H1 (cell line): Measurements from ENCODE around the gene NADSYN1. TPM values are rescaled to one million over a fixed set of nuclear protein-coding genes. Genes with fewer than 3 reads are reported as not detected.

Source experiments
- CTCF ChIA-PET: fragments of 300-600 bp; sonication (Branson Sonifier 250); formaldehyde crosslinking; loops from one replicate; lab custom pipeline; 2021; ENCODE audit not compliant: partially characterized antibody; lab: Charles Lee
- POLR2A ChIA-PET: fragments of 300-600 bp; sonication (Branson Sonifier 250); formaldehyde crosslinking; loops from one replicate; lab custom pipeline; 2021; ENCODE audit warnings: inconsistent platforms; ENCODE audit not compliant: partially characterized antibody; lab: Charles Lee
- DNase-seq, 2 experiments: peaks; one replicate each; pipeline versions ENCODE4 v3.0.0 to v3.0.0-alpha.2; 2010 to 2022; ENCODE audit warnings: low spot score in 2 of 2, low read depth in 1 of 2, mixed read lengths in 1 of 2
- FAIRE-seq: peaks from 2 replicates; lab custom pipeline; 2011; peaks lifted over from hg19 to GRCh38; lab: Jason Lieb, UNC
- H2AFZ ChIP-seq: 2 replicates; pipeline ENCODE4 v1.8.1; 2012; ENCODE audit warnings: low read length, inconsistent platforms
- H2AK5ac ChIP-seq: 2 replicates; pipeline ENCODE4 v1.6.1; 2013; ENCODE audit warnings: low read depth, low read length
- H2BK120ac ChIP-seq: replicated peaks from 2 replicates; pipeline ENCODE3; 2013; ENCODE audit warnings: low read depth, low read length, inconsistent platforms
- H2BK12ac ChIP-seq: 2 replicates; pipeline ENCODE4 v1.6.1; 2013; ENCODE audit warnings: low read depth, low read length
- H2BK15ac ChIP-seq: 2 replicates; pipeline ENCODE4 v1.6.1; 2013; ENCODE audit warnings: low read length
- H2BK20ac ChIP-seq: 2 replicates; pipeline ENCODE4 v1.6.1; 2013; ENCODE audit warnings: low read length
- H2BK5ac ChIP-seq: 2 replicates; pipeline ENCODE4 v1.6.1; 2013; ENCODE audit warnings: low read depth, low read length
- H3K14ac ChIP-seq: 2 replicates; pipeline ENCODE4 v1.6.1; 2013; ENCODE audit warnings: inconsistent platforms; ENCODE audit not compliant: insufficient read length
- H3K18ac ChIP-seq: 2 replicates; pipeline ENCODE4 v1.6.1; 2013; ENCODE audit warnings: low read length; ENCODE audit errors: extremely low read depth
- H3K23ac ChIP-seq: 2 replicates; pipeline ENCODE4 v1.6.1; 2013; ENCODE audit warnings: inconsistent platforms; ENCODE audit not compliant: insufficient read length
- H3K23me2 ChIP-seq: 2 replicates; pipeline ENCODE4 v1.6.1; 2013; ENCODE audit warnings: low read depth, low read length
- H3K27ac ChIP-seq: 2 replicates; pipeline ENCODE4 v1.6.1; 2011; ENCODE audit warnings: low read depth, low read length, inconsistent platforms
- H3K27me3 ChIP-seq, 4 experiments: replicated peaks in 1 of 4; 1 replicate in 1 of 4; 2 replicates in 3 of 4; pipeline versions ENCODE4 v1.6.1 to v1.8.1; 2011 to 2013; ENCODE audit warnings: low read length in 3 of 4, mild to moderate bottlenecking in 3 of 4, inconsistent platforms in 2 of 4, mixed read lengths in 2 of 4, moderate library complexity in 1 of 4; ENCODE audit not compliant: control insufficient read depth in 3 of 4, insufficient read depth in 3 of 4; ENCODE audit errors: extremely low read depth in 1 of 4
- H3K36me3 ChIP-seq, 4 experiments: 2 replicates each; pipeline versions ENCODE4 v1.6.1 to v1.8.1; 2011 to 2013; ENCODE audit warnings: mild to moderate bottlenecking in 4 of 4, low read length in 3 of 4, moderate library complexity in 2 of 4, control low read depth in 1 of 4, inconsistent platforms in 1 of 4; ENCODE audit not compliant: insufficient read depth in 4 of 4, control insufficient read depth in 2 of 4
- H3K4ac ChIP-seq: replicated peaks from 2 replicates; pipeline ENCODE3; 2013; ENCODE audit warnings: low read length, low read depth, mixed read lengths, inconsistent platforms; ENCODE audit not compliant: insufficient read length
- H3K4me1 ChIP-seq, 4 experiments: replicated peaks in 1 of 4; 1 replicate in 1 of 4; 2 replicates in 3 of 4; pipeline versions ENCODE4 v1.6.1 to v1.8.1; 2011 to 2013; ENCODE audit warnings: low read length in 3 of 4, inconsistent platforms in 2 of 4, mixed read lengths in 1 of 4; ENCODE audit not compliant: insufficient read depth in 4 of 4, control insufficient read depth in 3 of 4
- H3K4me2 ChIP-seq, 2 experiments: 2 replicates each; pipeline versions ENCODE4 v1.6.1 to v1.8.1; 2011 to 2013; ENCODE audit warnings: low read depth in 2 of 2, low read length in 2 of 2, control low read depth in 1 of 2, inconsistent platforms in 1 of 2, mild to moderate bottlenecking in 1 of 2; ENCODE audit not compliant: insufficient read depth in 1 of 2
- H3K4me3 ChIP-seq, 4 experiments: fragments of 200-600, 300-600 bp in 1 of 4; sonication (generic), shearing (Covaris generic), sonication (Bioruptor Twin) in 1 of 4; 2 replicates each; pipeline versions ENCODE4 v1.5.1 to v1.8.1; 2011 to 2016; ENCODE audit warnings: low read length in 4 of 4, low read depth in 3 of 4, control low read depth in 2 of 4, inconsistent platforms in 2 of 4, mild to moderate bottlenecking in 2 of 4, mixed read lengths in 1 of 4, moderate library complexity in 1 of 4; ENCODE audit not compliant: insufficient read depth in 2 of 4; ENCODE audit errors: extremely low read depth in 1 of 4
- H3K56ac ChIP-seq: replicated peaks from 2 replicates; pipeline ENCODE3; 2013; ENCODE audit warnings: low read depth, mild to moderate bottlenecking, mixed read lengths, low read length, inconsistent platforms; ENCODE audit not compliant: insufficient read length
- H3K79me1 ChIP-seq: 2 replicates; pipeline ENCODE4 v1.6.1; 2013; ENCODE audit warnings: low read depth, low read length, control low read depth
- H3K79me2 ChIP-seq, 2 experiments: 2 replicates each; pipeline versions ENCODE4 v1.6.1 to v1.8.1; 2012 to 2013; ENCODE audit warnings: low read length in 2 of 2, mild to moderate bottlenecking in 2 of 2, inconsistent platforms in 1 of 2; ENCODE audit not compliant: insufficient read depth in 2 of 2, control insufficient read depth in 1 of 2
- H3K9ac ChIP-seq, 4 experiments: replicated peaks in 1 of 4; 1 replicate in 1 of 4; 2 replicates in 3 of 4; pipeline versions ENCODE4 v1.6.1 to v1.8.1; 2011 to 2013; ENCODE audit warnings: low read depth in 3 of 4, low read length in 3 of 4, control low read depth in 2 of 4, mild to moderate bottlenecking in 2 of 4, moderate library complexity in 2 of 4, inconsistent platforms in 1 of 4; ENCODE audit errors: extremely low read depth in 1 of 4
- H3K9me3 ChIP-seq, 2 experiments: 2 replicates each; pipeline versions ENCODE4 v1.6.1 to v1.8.1; 2012 to 2013; ENCODE audit warnings: mild to moderate bottlenecking in 2 of 2, moderate library complexity in 2 of 2, control low read depth in 1 of 2, inconsistent platforms in 1 of 2, low read depth in 1 of 2, low read length in 1 of 2, mixed read lengths in 1 of 2; ENCODE audit not compliant: insufficient read depth in 2 of 2
- H4K20me1 ChIP-seq, 2 experiments: replicated peaks in 1 of 2; 2 replicates each; pipeline versions ENCODE3 to v1.8.1; 2011 to 2013; ENCODE audit warnings: inconsistent platforms in 2 of 2, low read length in 2 of 2, mild to moderate bottlenecking in 1 of 2; ENCODE audit not compliant: insufficient read depth in 2 of 2, control insufficient read depth in 1 of 2
- H4K5ac ChIP-seq: 2 replicates; pipeline ENCODE4 v1.6.1; 2013; ENCODE audit warnings: low read length, low read depth, mixed read lengths, inconsistent platforms; ENCODE audit not compliant: insufficient read length
- H4K8ac ChIP-seq: 2 replicates; pipeline ENCODE4 v1.8.0; 2013; ENCODE audit warnings: mild to moderate bottlenecking, moderate library complexity, low read length, inconsistent platforms; ENCODE audit not compliant: insufficient read depth; ENCODE audit errors: extremely low read depth
- H4K91ac ChIP-seq: replicated peaks from 2 replicates; pipeline ENCODE3; 2013; ENCODE audit warnings: low read length, mixed read lengths, inconsistent platforms; ENCODE audit not compliant: insufficient read length
- BRCA1 ChIP-seq: IDR thresholded peaks from 2 replicates; pipeline ENCODE4 v1.6.1; 2012; ENCODE audit warnings: low read depth, low read length, improper control_type of control experiment
- GTF2F1 ChIP-seq: IDR thresholded peaks from 2 replicates; pipeline ENCODE4 v1.6.1; 2012; ENCODE audit warnings: low read depth, low read length, improper control_type of control experiment, borderline replicate concordance
- NRF1 ChIP-seq: IDR thresholded peaks from 2 replicates; pipeline ENCODE4 v1.6.1; 2011; ENCODE audit warnings: mild to moderate bottlenecking, low read depth, low read length, improper control_type of control experiment
- SAP30 ChIP-seq: fragments of 300-600 bp; sonication (generic); IDR thresholded peaks from 2 replicates; pipeline ENCODE4 v1.7.1; 2012; ENCODE audit warnings: low read length, moderate library complexity, mild to moderate bottlenecking, inconsistent platforms; ENCODE audit not compliant: insufficient read depth, insufficient replicate concordance
- WGBS, 2 experiments: shearing (Covaris generic) in 1 of 2; methylation state at CpG; one replicate each; pipeline versions ENCODE4 v1.1.6 to v1.1.7; 2013 to 2015; ENCODE audit warnings: low lambda C conversion rate in 2 of 2, mixed read lengths in 2 of 2, inconsistent platforms in 1 of 2, low coverage in 1 of 2, missing lambda C conversion rate in 1 of 2; ENCODE audit not compliant: insufficient replicate concordance in 2 of 2, insufficient coverage in 1 of 2, insufficient read length in 1 of 2; ENCODE audit errors: extremely low coverage in 1 of 2, missing lambda C conversion rate in 1 of 2; 5-methylcytosine and 5-hydroxymethylcytosine counted together
- polyA plus RNA-seq, 7 experiments: library from polyadenylated mRNA; depleted of rRNA in 3 of 7; stranded (reverse) in 5 of 7; unstranded in 2 of 7; fragments of >200 nt in 5 of 7; fragments of 200-250 nt in 2 of 7; gene quantifications; 1 replicate in 5 of 7; 2 replicates in 1 of 7; 4 replicates in 1 of 7; pipeline versions ENCODE4 v1.2.1 to v1.2.3, GENCODE V29; 2011 to 2013; ENCODE audit warnings: missing spikeins in 2 of 7, mixed read lengths in 2 of 7
- total RNA-seq: library from RNA; stranded (reverse); fragmentation: NEBNext Ultra II Directional; extraction: Animal tissue kit (Norgen Biotek cat#: 25700); gene quantifications from 2 replicates; pipeline ENCODE4 v1.2.1, GENCODE V29; 2021

The NADSYN1 gene
- total and polyA plus RNA-seq, 2 of the 8 experiments (the other 6 are each of a cell fraction or from before 2014, with no cell fraction given), result 38.3 to 38.6 TPM

DNA sequence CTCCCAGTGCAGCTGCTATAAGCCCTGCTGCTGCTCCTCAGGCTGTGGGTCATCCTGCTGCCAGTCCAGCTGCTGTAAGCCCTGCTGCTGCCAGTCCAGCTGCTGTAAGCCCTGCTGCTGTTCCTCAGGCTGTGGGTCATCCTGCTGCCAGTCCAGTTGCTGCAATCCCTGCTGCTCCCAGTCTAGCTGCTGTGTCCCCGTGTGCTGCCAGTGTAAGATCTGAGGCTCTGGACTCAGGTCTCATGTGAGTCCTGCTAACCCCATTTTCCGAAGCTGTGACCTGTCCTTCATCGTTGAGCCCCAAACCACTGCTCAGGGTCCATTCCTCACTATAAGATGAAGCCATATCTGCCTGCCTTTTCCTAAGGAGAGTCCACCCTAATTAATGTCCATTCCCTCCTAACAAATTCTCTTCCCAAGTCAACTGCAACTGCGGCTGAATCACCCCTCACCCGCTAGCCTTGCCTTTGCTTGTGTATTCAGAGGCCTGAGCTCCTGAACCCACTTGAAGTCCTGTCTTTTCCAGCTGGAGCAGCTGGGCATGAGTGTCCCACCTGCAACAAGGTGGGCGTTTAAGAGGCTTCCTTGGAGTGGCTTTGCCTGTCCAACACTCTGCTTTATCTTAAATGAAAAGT, 74.7 kb downstream of the NADSYN1 start:
- no peak for TF ChIP-seq NRF1
- no peak for TF ChIP-seq BRCA1
- TF ChIP-seq SAP30, result no peak
- no peak for TF ChIP-seq GTF2F1
- FAIRE-seq (no peak), DNase-seq (peak in 1 of 2 experiments; percentile 30)
- ChIA-PET CTCF (interaction anchor here (0.9 to 1.1 kb wide), 3 partner anchors 10 to 36 kb away, joined by 3 to 4 read pairs (median 4); partner anchors contain the start of gene KRTAP5-8), POLR2A (no interaction called here)
- H3K79me2 ChIP-seq, result no peaks in the 10 kb centered on the region
- no peak overlapping the region for H2BK20ac ChIP-seq
- H4K8ac ChIP-seq, result no peak overlapping the region
- no peak overlapping the region for H2BK12ac ChIP-seq
- H3K4me3 ChIP-seq, result no peak overlapping the region
- H2BK5ac ChIP-seq, result no peak overlapping the region
- no peak overlapping the region for H2BK120ac ChIP-seq
- H4K20me1 ChIP-seq, result no peaks in the 10 kb centered on the region
- no peak overlapping the region for H4K91ac ChIP-seq
- no peaks in the 10 kb centered on the region; the same call in 1 of the 2 replicates for H3K23me2 ChIP-seq
- no peak overlapping the region for H2AK5ac ChIP-seq
- H3K18ac ChIP-seq, result no peak overlapping the region
- no peak overlapping the region for H2AFZ ChIP-seq
- no peaks in the 10 kb centered on the region for H3K9me3 ChIP-seq
- no peak overlapping the region for H2BK15ac ChIP-seq
- H3K4me1 ChIP-seq, result no peaks in the 10 kb centered on the region
- H3K14ac ChIP-seq, result no peak overlapping the region
- H3K9ac ChIP-seq, result no peak overlapping the region
- no peak overlapping the region for H3K56ac ChIP-seq
- no peaks in the 10 kb centered on the region for H3K27me3 ChIP-seq
- H3K27ac ChIP-seq, result no peak overlapping the region
- no peak overlapping the region for H3K4ac ChIP-seq
- H4K5ac ChIP-seq, result no peak overlapping the region
- no peak overlapping the region for H3K23ac ChIP-seq
- H3K36me3 ChIP-seq, result no peaks in the 10 kb centered on the region
- no peaks in the 10 kb centered on the region for H3K79me1 ChIP-seq
- 86% methylated on average over 6 of the region's 6 CpGs; no CpG with 5 or more reads in 1 of the 2 experiments for WGBS, 2 experiments
- H3K4me2 ChIP-seq, result no peak overlapping the region
